ENCODE data around the gene FGD5. TPM values are rescaled to one million over a fixed set of nuclear protein-coding genes. Genes with fewer than 3 reads are reported as not detected.

Gene FGD5
- total and polyA plus RNA-seq, 2 experiments from 2014 or later: 7.4 to 12.2 TPM

DNA sequence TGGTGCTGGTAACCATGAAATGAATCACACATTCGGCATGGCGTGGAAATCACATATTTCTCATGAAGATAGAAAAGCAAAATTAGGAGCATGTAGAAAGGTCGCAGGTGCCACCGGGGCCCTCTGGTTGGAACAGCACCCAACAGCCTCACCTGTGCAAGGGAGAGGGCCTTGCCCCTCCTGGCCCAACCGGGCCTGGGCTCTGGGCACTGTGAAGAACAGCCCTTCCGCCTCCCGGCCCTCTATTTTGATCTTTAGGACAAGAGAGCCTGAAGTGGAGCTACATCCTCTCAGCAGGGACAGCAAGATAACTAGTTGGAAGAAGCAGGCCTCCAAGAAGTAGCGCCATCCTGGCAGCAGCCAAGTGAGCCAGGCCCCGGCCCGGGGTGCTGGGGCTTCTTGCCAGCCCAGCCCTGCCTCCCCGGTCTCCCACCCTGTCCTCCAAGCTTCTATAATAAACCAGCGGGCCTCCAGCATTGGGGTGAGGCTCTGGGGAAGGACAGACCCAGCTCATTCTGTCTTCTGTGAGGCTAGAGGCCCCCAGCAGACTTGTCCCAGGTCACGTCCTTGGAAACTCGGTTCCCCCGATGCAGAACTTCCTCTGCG lies 46.1 kb upstream of the FGD5 start (continued):
- no peak for TF ChIP-seq EZH2 (IDR thresholded peaks at IDR 0.05; ENCODE audit: low read depth, unreplicated experiment)
- no peak for TF ChIP-seq ETS1 (IDR thresholded peaks at IDR 0.05)
- no peak for TF ChIP-seq CTCF (conservative IDR thresholded peaks at IDR 0.05; ENCODE audit: low read depth in 2 of 2)
- no peak for TF ChIP-seq CREB1 (CRISPR knock-in tag; IDR thresholded peaks at IDR 0.05; ENCODE audit: low read depth)

GRCh38 chr3:14773281-14773680 lies 45.5 kb upstream of the FGD5 start:
- Histone ChIP-seq H3K79me2 (replicated peaks; ENCODE audit: insufficient read depth) (no peaks in the 10 kb centered on the region), H4K20me1 (replicated peaks; ENCODE audit: insufficient read depth) (no peaks in the 10 kb centered on the region), H3K4me3 (no peak overlapping the region), H3F3A (replicated peaks; ENCODE audit: low read depth) (no peaks in the 10 kb centered on the region), H3K9me2 (ENCODE audit: insufficient read depth) (no peaks in the 10 kb centered on the region), H3K27me3 (ENCODE audit: insufficient read depth) (no peaks in the 10 kb centered on the region), H3K4me2 (no peak overlapping the region), H2AFZ (peak overlapping the region; percentile 96), H3K4me1 (ENCODE audit: insufficient read depth) (peaks cover 9% of the 10 kb centered on the region), H3K27ac (ENCODE audit: low read depth) (no peak overlapping the region), H3K36me3 (ENCODE audit: insufficient read depth) (no peaks in the 10 kb centered on the region)
- Mint-ChIP-seq H3K27ac (no peak overlapping the region), H3K27me3 (ENCODE audit: insufficient read depth, low read depth, poor library complexity) (peaks cover 24% of the 10 kb centered on the region), H3K9me3 (peaks cover under 1% of the 10 kb centered on the region; the same call in 2 of the 3 replicates), H3K4me3 (no peak overlapping the region), H3K36me3 (ENCODE audit: low read depth) (no peaks in the 10 kb centered on the region; the same call in 2 of the 3 replicates), H3K4me1 (peaks cover 16% of the 10 kb centered on the region)
- DNase-seq (ENCODE audit: low spot score) (peak; percentile 57), ATAC-seq (no peak; the same call in 2 of the 3 replicates)
- TF ChIP-seq NANOG (IDR thresholded peaks at IDR 0.05; ENCODE audit: borderline replicate concordance): no peak
- no peak for TF ChIP-seq REST (IDR thresholded peaks at IDR 0.05; ENCODE audit: unreplicated experiment)
- no peak for TF ChIP-seq ZNF331 (CRISPR knock-in tag; IDR thresholded peaks at IDR 0.05; ENCODE audit: low read depth)
- no peak for TF ChIP-seq ZNF114 (CRISPR knock-in tag; IDR thresholded peaks at IDR 0.05)
- TF ChIP-seq CTCF (conservative IDR thresholded peaks at IDR 0.05; ENCODE audit: low read depth in 2 of 2): no peak
- TF ChIP-seq STAT1 (IDR thresholded peaks at IDR 0.05; ENCODE audit: unreplicated experiment): no peak
